SW480 (cell line): ENCODE measurements around the gene VPS37D.
"Not testable (repeated sequence)": the region's sequence is repeated elsewhere in the genome, so short reads cannot be mapped to it uniquely, and the experiment has no call there.

ENCODE experiments used
- DNase-seq: peaks from one replicate; pipeline ENCODE4 v3.0.0-alpha.2; 2016; ENCODE audit warnings: low spot score

Gene VPS37D

DNA sequence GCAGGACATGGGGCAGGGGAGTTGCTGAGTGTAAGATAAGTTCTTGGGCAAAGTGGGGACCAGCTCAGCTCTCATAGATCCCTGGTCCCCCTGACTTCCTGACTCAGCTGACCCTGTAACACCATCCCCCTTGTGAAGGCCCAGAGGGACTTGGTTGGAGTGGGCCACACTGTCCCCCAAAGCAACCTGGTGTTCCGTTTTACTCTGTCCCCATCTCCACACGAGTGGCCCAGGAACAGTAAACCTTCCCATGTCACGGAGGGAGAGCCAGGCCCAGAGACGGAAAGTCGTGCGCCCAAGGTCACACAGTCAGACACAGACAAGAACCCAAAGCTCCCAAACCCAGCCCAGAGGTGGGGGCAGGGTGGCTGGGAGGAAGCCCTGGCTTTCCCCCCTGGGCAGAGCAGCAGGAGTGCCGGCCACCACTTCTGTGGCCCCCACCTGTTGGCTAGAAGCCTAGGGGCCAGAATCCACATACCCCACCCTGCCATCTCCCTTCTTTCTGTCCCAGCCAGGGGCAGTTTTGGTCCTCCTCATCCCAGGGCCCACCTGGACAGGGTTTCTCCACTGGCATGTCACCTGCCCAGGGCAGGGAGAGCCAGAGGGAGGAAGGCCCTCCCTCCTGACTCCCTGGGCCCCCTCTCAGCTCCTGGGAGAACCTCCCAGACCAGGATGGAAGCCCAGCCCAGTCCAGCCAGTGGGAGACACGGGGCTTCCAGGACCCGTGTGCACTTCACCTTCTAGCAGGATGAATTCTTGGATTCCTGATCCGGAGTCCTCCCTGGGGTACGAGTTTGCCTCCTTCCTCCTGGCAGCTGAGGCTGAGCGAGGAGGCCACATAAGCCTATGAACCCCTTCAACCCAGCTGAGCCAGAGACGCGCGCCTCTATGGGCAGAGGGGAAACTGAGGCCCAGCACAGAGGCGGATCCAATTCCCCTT lies 20.6 kb upstream of the VPS37D start:
- DNase-seq: no peak

DNA sequence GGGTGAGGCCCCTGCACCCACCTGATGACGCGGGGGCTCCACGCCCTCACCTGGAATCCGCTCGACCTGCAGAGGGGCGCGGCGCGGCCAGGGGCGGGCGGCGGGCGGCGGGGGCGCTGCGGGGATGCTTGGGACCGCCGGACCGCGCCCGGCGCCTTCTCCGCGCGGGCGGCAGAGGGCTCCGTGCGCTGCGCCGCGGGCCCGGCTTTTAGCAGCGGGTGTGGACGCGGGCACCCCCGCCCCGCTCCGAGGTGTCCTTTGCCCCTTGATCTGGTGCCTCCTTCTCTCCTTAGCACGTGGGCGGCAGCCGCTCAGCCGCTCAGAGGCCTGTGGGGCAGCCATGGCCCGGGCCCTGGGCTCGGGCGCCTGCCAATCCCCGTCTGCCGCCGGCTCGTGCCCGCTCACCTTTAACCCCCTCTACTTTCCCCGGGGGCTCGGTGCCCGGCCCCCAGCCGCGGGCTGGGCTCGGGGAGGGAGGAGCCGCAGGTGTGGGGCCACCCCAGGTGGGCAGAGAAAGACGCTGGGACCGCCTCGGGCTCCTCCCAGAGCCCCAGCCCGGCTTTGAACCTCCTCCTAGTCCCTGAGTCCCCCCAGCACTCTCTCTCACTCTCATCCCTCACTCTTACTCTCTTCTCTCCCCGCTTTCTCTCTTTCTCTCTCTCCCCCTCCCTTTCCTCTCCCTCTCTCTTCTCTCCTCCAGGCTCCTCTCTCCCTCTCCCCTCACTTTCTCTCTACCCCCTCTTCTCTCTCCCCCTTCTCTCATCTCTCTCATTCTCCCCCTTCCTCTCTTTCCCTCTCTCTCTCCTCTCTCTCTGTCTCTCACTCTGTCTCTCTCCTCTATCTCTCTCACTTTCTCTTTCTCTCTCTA lies 19.7 kb upstream of the VPS37D start:
- DNase-seq: peak; percentile 84

DNA sequence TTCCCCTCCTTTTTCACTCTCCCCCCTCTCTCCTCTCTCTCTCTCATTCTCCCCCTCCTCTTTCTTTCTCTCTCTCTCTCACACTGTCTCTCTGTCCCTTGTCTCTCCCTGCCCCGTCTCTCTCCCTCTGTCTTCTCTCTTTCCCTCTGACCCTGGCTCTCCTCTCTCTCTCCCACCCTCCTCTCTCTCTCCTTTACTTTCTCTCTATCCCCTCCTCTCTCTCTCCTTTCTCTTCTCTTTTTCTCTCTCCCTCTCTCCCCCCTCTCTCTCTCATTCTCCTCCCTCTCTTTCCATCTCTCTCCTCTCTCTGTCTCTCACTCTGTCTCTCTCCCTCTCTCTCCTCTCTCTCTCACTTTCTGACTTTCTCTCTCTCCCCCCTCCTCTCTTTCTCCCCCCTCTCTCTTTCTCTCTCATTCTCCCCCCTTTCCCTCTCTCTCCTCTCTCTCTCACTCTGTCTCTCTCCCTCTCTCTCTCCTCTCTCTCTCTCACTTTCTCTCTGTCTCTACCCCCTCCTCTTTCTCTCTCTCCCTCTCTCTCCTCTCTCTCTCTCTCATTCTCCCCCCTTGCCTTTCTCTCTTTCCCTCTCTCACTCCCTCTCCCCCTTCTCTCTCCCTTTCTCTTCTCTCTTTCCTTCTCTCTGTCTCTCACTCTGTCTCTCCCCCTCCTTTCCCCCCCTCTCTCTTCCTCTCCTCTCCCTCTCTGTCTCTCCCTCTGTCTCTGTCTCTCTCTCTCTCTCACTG lies 18.9 kb upstream of the VPS37D start:
- no peak for DNase-seq

DNA sequence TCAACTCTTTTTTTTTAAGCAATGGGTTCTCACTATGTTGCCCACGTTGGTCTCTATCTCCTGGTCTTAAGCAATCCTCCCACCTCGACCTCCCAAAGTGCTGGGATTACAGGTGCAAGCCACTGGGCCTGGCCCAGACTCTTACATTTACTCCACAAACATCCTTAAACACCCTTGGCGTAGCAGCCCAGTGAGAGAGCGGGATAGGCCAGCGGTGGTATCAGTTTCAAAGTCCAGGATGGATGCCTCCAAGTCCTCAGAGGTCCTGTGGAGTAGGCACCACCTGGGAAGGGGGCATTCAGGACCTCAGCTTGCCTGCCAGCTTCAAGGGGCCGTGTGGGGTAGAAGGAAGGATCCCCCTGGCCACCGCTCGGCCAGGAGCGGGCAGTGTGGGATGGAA lies 18.1 kb upstream of the VPS37D start:
- no peak for DNase-seq

- no peak for DNase-seq
Measured at GRCh38 chr7:73650524-73650923, 17.1 kb upstream of the VPS37D start.

DNA sequence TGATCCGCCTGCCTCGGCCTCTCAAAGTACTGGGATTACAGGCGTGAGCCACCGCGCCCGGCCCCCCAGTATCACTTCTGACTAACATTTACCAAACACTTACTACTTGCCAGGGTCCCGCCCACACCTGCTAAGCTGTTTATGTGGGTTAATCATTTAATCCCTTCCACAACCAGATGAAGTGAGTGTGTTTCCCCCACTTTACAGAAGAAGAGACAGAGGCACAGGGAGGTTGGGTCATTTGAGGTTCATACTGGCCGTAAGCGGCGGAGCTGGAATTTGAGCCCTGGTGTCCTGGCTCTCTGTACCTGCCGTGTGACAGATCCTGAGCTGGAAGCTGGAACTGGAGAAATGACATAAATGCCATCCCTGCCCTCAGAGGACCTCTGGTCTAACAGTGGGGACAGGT lies 15.1 kb upstream of the VPS37D start:
- DNase-seq: no peak

DNA sequence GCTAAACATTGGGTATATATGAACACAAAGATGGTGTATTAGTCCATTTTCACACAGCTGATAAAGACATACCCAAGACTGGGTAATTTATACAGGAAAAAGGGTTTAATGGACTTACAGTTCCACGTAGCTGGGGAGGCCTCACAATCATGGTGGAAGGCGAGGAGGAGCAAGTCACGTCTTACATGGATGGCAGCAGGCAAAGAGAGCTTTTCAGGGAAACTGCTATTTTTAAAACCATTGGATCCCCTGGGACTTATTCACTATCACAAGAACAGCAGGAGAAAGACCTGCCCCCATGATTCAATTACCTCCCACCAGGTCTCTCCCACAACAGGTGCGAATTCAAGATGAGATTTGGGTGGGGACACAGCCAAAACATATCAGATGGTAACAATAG lies 12.3 kb upstream of the VPS37D start:
- not testable (repeated sequence) for DNase-seq

DNA sequence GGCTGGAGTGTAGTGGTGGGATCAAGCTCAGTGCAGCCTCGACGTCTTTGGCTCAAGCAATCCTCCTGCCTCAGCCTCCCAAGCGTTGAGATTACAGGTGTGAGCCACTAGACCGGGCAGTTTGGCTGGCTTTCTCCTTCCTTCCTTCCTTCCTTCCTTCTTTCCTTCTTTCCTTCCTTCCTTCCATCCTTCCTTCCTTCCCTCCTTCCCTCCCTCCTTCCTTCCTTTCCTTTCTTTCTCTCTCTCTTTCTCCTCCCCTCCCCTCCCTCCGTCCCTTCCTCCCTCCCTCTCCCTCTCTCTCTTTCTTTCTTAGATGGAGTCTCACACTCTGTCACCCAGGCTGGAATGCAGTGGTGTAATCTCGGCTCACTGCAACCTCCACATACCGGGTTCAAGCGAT lies 7.6 kb upstream of the VPS37D start:
- no peak for DNase-seq

- DNase-seq: not testable (repeated sequence)
Measured at GRCh38 chr7:73660594-73660993, 7.0 kb upstream of the VPS37D start.

DNA sequence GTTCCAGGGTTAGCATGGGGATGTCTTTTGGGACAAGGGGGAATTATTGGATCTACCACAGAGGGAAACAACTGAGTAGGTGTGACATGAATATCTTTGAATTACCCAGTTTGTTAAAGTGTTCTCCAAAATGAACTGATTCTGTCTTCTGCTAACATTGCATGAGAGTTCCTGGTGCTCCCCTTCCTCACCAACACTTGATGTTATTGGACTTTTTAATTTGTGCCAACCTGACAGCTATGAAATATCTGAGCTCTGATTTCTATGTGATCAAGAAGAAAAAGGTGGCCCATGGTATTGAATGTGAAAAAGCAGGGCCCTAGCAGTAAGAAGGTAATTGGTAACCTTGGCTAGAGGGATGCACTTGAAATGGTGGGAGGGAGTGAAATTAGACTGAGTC lies 4.6 kb upstream of the VPS37D start:
- no peak for DNase-seq

GRCh38 chr7:73668103-73668885 lies 663 bp downstream of the VPS37D start:
- no peak for DNase-seq

- no peak for DNase-seq
Measured at GRCh38 chr7:73668886-73669230, 1.2 kb downstream of the VPS37D start.

DNA sequence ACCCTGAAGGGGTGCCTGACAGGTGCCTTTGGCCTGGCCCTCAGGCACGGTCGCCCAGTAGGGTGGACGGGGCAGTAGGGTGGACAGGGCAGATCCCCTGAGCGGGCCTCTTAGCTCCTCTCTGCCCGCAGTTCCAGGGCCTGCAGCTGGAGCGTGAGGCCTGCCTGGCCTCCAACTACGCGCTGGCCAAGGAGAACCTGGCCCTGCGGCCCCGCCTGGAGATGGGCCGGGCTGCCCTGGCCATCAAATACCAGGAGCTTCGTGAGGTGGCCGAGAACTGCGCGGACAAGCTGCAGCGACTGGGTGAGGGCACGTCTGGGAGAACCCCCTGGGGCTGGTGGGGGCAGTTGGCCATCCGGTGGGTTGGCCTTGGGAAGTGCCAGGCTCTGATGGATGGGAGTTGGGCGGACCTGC lies 1.7 kb downstream of the VPS37D start:
- DNase-seq: no peak

DNA sequence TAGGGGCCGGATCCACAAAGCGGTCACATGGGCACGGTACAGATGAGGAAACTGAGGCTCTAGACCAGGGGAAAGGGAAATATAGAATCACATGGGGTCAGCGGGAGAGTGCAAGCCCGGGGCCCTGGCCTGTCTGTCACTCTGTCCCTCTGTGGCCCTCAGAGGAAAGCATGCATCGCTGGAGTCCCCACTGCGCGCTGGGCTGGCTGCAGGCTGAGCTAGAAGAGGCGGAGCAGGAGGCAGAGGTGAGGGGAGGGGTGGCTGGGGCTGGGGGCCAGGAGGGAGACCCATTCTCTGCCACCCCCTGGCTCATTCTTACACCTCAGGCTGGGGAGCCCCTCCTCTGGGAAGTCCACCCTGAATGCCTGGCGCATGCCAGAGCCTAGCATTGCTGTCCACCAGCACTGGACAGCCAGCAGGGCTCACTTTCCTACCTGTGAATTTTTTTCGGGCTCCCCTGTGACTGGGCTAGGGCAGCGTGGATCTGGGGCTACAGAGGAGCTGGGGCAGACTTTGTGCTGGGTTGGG lies 2.3 kb downstream of the VPS37D start:
- DNase-seq: no peak

GRCh38 chr7:73671322-73671661 lies 3.7 kb downstream of the VPS37D start:
- no peak for DNase-seq

GRCh38 chr7:73671857-73672445 lies 4.3 kb downstream of the VPS37D start:
- no peak for DNase-seq

GRCh38 chr7:73674468-73675124 lies 7.0 kb downstream of the VPS37D start:
- DNase-seq: no peak

- not testable (repeated sequence) for DNase-seq
Measured at GRCh38 chr7:73676062-73676461, 8.4 kb downstream of the VPS37D start.

- no peak for DNase-seq
Measured at GRCh38 chr7:73678862-73679261, 11.2 kb downstream of the VPS37D start.

- no peak for DNase-seq
Measured at GRCh38 chr7:73679709-73680108, 12.1 kb downstream of the VPS37D start.
